Kidney (tissue), 14 donors: ENCODE results near the gene DFFA. TPM values are rescaled to one million over a fixed set of nuclear protein-coding genes. Genes with fewer than 3 reads are reported as not detected.

Experiments
- DNase-seq, 5 donors: peaks; one replicate each; pipeline ENCODE4 v3.0.0-alpha.2; 2013 to 2020
- FAIRE-seq: peaks from 2 replicates; lab custom pipeline; 2012; peaks lifted over from hg19 to GRCh38; lab: Jason Lieb, UNC
- H3K27ac ChIP-seq, 2 donors: one replicate each; pipeline ENCODE4 v1.7.0; 2013; ENCODE audit warnings: low read depth in 2 of 2, low read length in 2 of 2, inconsistent platforms in 1 of 2
- H3K27me3 ChIP-seq: one replicate; pipeline ENCODE4 v1.7.1; 2013; ENCODE audit warnings: low read length, inconsistent platforms; ENCODE audit not compliant: control insufficient read depth, insufficient read depth
- H3K36me3 ChIP-seq, 3 donors: one replicate each; pipeline versions ENCODE4 v1.7.0 to v1.7.1; 2013; ENCODE audit warnings: low read length in 3 of 3, control low read depth in 1 of 3, inconsistent platforms in 1 of 3; ENCODE audit not compliant: insufficient read depth in 3 of 3, control insufficient read depth in 2 of 3
- H3K4me1 ChIP-seq, 3 donors: one replicate each; pipeline versions ENCODE4 v1.7.0 to v1.7.1; 2013; ENCODE audit warnings: low read length in 3 of 3, inconsistent platforms in 1 of 3, low read depth in 1 of 3; ENCODE audit not compliant: control insufficient read depth in 2 of 3, insufficient read depth in 2 of 3
- H3K4me3 ChIP-seq, 3 donors: one replicate each; pipeline versions ENCODE4 v1.7.0 to v1.8.1; 2013; ENCODE audit warnings: low read length in 3 of 3, control low read depth in 1 of 3, inconsistent platforms in 1 of 3
- H3K9ac ChIP-seq, 3 donors: one replicate each; pipeline versions ENCODE4 v1.7.0 to v1.7.1; 2013; ENCODE audit warnings: low read length in 3 of 3, control low read depth in 1 of 3, inconsistent platforms in 1 of 3
- H3K9me3 ChIP-seq, 3 donors: one replicate each; pipeline versions ENCODE4 v1.7.0 to v1.7.1; 2013; ENCODE audit warnings: low read length in 3 of 3, control low read depth in 1 of 3, inconsistent platforms in 1 of 3; ENCODE audit not compliant: control insufficient read depth in 2 of 3, insufficient read depth in 1 of 3
- intact Hi-C: fragments of 100-400 bp; cut with DNase I; formaldehyde crosslinking; loops from one replicate; pipeline ENCODE4 v1.11.1; 2022
- polyA plus RNA-seq: library from polyadenylated mRNA; stranded (reverse); fragments of 350-450 nt; fragmentation: Illumina TruSeq; extraction: RNeasy Lipid Tissue Mini Kit (QIAGEN cat#74804); gene quantifications from one replicate; pipeline ENCODE4 v1.2.3, GENCODE V29; 2014; ENCODE audit warnings: low read depth, low replicate concordance; ENCODE audit not compliant: insufficient read depth
- total RNA-seq: library from RNA; stranded (reverse); fragmentation: NEBNext Ultra II Directional; extraction: Animal tissue kit (Norgen Biotek cat#: 25700); gene quantifications from one replicate; pipeline ENCODE4 v1.2.1, GENCODE V29; 2021
- TF ChIP-seq, protein P1 (sequence below): IDR thresholded peaks from 3 replicates; pipeline ENCODE4 v1.5.1; 2012; ENCODE audit warnings: mild to moderate bottlenecking, moderate library complexity, borderline replicate concordance; ENCODE audit not compliant: insufficient read depth; ENCODE audit errors: extremely low read depth
- donor health status: control.
- donor health status: control.
- donor health status: control.
- donor health status: control.
- donor health status: control.
- donor health status: DM: yes; HTN: yes; CAD: no.
- donor health status: Normal renal cell carcinoma (clear cell type).

Gene DFFA
- total and polyA plus RNA-seq, 2 donors from 2014 or later = 27.2 to 33.4 TPM

DNA sequence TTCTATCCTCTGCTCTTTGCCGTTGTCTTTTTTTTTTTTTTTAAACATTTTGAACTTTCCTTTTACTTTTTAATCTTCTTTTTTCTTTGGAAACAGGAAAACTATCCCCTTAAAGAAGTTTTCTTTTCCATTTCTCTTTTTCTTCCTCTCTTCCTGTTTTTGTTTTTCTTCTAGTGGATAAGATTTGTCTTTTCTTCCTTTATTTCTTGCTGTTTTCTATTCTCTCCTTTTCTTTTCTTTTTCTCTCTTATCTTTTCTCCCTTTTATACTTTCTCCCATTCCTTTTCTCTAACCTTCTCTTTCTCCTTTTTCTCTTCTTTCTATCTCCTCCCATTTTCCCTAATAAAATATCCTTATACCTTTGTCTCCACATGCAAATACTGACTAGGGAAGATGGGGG, 48.6 kb upstream of the DFFA start:
- H3K4me3 ChIP-seq = no peak overlapping the region
- peaks cover 0 to 11% (median 9%) of the 10 kb centered on the region in 3 donors for H3K4me1 ChIP-seq
- no peaks in the 10 kb centered on the region for H3K27me3 ChIP-seq
- TF ChIP-seq, protein P1, sequence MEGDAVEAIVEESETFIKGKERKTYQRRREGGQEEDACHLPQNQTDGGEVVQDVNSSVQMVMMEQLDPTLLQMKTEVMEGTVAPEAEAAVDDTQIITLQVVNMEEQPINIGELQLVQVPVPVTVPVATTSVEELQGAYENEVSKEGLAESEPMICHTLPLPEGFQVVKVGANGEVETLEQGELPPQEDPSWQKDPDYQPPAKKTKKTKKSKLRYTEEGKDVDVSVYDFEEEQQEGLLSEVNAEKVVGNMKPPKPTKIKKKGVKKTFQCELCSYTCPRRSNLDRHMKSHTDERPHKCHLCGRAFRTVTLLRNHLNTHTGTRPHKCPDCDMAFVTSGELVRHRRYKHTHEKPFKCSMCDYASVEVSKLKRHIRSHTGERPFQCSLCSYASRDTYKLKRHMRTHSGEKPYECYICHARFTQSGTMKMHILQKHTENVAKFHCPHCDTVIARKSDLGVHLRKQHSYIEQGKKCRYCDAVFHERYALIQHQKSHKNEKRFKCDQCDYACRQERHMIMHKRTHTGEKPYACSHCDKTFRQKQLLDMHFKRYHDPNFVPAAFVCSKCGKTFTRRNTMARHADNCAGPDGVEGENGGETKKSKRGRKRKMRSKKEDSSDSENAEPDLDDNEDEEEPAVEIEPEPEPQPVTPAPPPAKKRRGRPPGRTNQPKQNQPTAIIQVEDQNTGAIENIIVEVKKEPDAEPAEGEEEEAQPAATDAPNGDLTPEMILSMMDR = no peak
- no peak overlapping the region for H3K27ac ChIP-seq
- FAIRE-seq (no peak), DNase-seq (no peak)
- no peak overlapping the region for H3K9ac ChIP-seq
- no peaks in the 10 kb centered on the region for H3K36me3 ChIP-seq
- H3K9me3 ChIP-seq = no peaks in the 10 kb centered on the region
- intact Hi-C loops = no loop called here

DNA sequence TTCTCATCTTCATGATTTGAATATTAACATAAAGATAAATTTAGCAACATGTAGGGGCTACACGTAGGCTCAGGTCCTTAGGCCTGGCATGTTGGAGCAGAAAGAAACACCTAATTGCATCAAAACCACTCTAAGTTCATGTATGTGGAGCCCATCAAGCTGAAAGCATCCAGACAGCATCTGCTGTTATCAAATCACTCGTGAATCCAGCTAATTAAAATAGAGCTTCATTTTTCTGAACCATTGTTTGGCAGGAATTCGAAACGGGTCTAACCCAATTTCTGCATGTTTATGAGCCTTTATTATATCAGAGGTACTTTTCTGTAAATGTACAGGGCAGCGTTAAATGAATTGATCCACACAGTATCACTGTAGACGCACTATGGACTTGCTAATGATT, 48.2 kb upstream of the DFFA start:
- no peaks in the 10 kb centered on the region for H3K27me3 ChIP-seq
- TF ChIP-seq, protein P1 = no peak

DNA sequence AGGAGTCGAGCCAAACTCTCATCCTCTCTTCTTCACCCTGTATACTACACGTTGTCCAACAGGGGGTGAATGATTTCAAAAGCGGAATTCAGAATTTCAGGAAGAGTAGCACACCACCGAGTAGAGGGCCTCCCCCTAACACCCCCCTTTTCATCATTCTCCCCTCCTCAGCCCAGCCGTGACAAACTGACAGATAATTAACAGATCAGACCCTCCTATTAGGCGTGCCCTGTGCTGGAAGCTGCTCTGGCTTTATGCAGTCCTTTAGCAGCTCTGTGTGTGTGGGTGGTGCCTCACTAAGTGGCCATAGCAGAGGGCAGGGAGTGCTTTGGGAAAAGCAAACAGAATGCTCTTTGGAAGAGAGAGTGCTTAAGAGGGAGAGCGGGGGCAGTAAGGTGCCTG, 46.7 kb upstream of the DFFA start:
- TF ChIP-seq, protein P1 = no peak
- Histone ChIP-seq H3K9me3 (no peaks in the 10 kb centered on the region), H3K4me3 (no peak overlapping the region), H3K36me3 (no peaks in the 10 kb centered on the region), H3K27ac (no peak overlapping the region), H3K4me1 (peaks cover 0 to 15% (median 9%) of the 10 kb centered on the region in 3 donors), H3K27me3 (no peaks in the 10 kb centered on the region), H3K9ac (no peak overlapping the region)
- intact Hi-C loops = loop anchor here (10.0 kb wide), 1 partner anchor 346 kb away; no protein-coding TSS in a partner anchor
- DNase-seq (peak in 3 of 5 donors; percentile 48 to 72 (median 69)), FAIRE-seq (no peak)

More for the DNA sequence above, 48.2 kb upstream of the DFFA start:
- H3K4me3 ChIP-seq = no peak overlapping the region
- no peaks in the 10 kb centered on the region for H3K9me3 ChIP-seq
- intact Hi-C loops = no loop called here
- no peak overlapping the region for H3K9ac ChIP-seq
- FAIRE-seq (no peak), DNase-seq (no peak)
- no peaks in the 10 kb centered on the region for H3K36me3 ChIP-seq
- H3K27ac ChIP-seq = no peak overlapping the region
- H3K4me1 ChIP-seq = peaks cover 0 to 13% (median 9%) of the 10 kb centered on the region in 3 donors

DNA sequence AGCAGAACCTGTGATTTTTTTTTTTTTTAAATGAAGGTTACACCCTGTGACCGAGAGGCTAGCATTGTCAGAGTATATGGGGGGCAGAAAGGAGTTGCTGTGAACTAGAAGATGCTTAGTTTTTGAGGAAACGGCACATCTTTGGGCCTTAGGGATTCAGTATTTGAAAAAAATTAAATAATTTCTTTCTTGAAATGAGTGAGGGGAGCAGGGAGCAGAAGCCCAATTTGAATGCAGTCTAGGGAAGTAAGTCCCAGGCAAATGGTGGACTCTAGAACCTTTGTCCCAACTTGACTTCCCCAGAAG, 45.3 kb upstream of the DFFA start:
- H3K36me3 ChIP-seq = no peaks in the 10 kb centered on the region
- FAIRE-seq = no peak
- H3K4me3 ChIP-seq = no peak overlapping the region
- no peaks in the 10 kb centered on the region for H3K27me3 ChIP-seq
- TF ChIP-seq, protein P1 = no peak
- no peaks in the 10 kb centered on the region for H3K9me3 ChIP-seq
- no peak overlapping the region for H3K27ac ChIP-seq
- intact Hi-C loops = loop anchor here (10.0 kb wide), 1 partner anchor 347 kb away; no protein-coding TSS in a partner anchor
- DNase-seq = no peak
- no peak overlapping the region for H3K9ac ChIP-seq
- H3K4me1 ChIP-seq = peaks cover 0 to 15% (median 13%) of the 10 kb centered on the region in 3 donors
